HepG2 (cell line): Measurements from ENCODE around the gene CGNL1. TPM values are rescaled to one million over a fixed set of nuclear protein-coding genes. Genes with fewer than 3 reads are reported as not detected.

Source experiments
- ATAC-seq: fragments of 200-7000 bp; cut with Tn5 transposase; 3 replicates; pipeline ENCODE4 v1.9.1; 2020; ENCODE audit warnings: mild to moderate bottlenecking, moderate library complexity
- BruUV-seq: library from RNA; stranded (reverse); fragments of 400-500 nt; replicated peaks from 2 replicates; lab custom pipeline; 2021; lab: Mats Ljungman, UMichigan
- CTCF ChIA-PET: fragments of 300-600 bp; formaldehyde crosslinking; extraction: SDS; loops from one replicate; lab custom pipeline; 2021; ENCODE audit warnings: low total read pairs, inconsistent platforms, low intra/inter-chr PET ratio; lab: Yijun Ruan, JAX
- POLR2A ChIA-PET: fragments of 350-600 bp; sonication (Branson Sonifier 250); formaldehyde crosslinking; loops from one replicate; lab custom pipeline; 2020; ENCODE audit warnings: antibody characterized with exemption, inconsistent platforms; lab: Yijun Ruan, JAX
- DNase-seq: peaks from one replicate; pipeline ENCODE4 v3.0.0-alpha.2; 2015; ENCODE audit warnings: low spot score
- FAIRE-seq: peaks from 3 replicates; lab custom pipeline; 2011; peaks lifted over from hg19 to GRCh38; lab: Jason Lieb, UNC
- H2AFZ ChIP-seq: one replicate; pipeline ENCODE4 v1.6.1; 2011; ENCODE audit warnings: low read length, inconsistent platforms
- H3K27ac ChIP-seq: fragments of 300-600 bp; 3 replicates; pipeline ENCODE4 v1.8.0; 2011; ENCODE audit warnings: mixed run types, mild to moderate bottlenecking, mixed read lengths, low read length, inconsistent platforms; ENCODE audit not compliant: insufficient read depth; ENCODE audit errors: extremely low read length
- H3K27me3 ChIP-seq, 2 experiments: fragments of 200-600 bp in 1 of 2; 2 replicates in 1 of 2; 3 replicates in 1 of 2; pipeline versions ENCODE4 v1.6.0 to v1.8.0; 2011; ENCODE audit warnings: low read length in 2 of 2, mild to moderate bottlenecking in 2 of 2, moderate library complexity in 2 of 2, inconsistent platforms in 1 of 2; ENCODE audit not compliant: insufficient read depth in 2 of 2, control insufficient read depth in 1 of 2
- H3K36me3 ChIP-seq, 2 experiments: fragments of 200-600 bp in 1 of 2; replicated peaks in 1 of 2; 2 replicates in 1 of 2; 3 replicates in 1 of 2; pipeline versions ENCODE4 v1.5.1 to v1.8.0; 2011; ENCODE audit warnings: low read length in 2 of 2, inconsistent platforms in 1 of 2; ENCODE audit not compliant: insufficient read depth in 2 of 2, control insufficient read depth in 1 of 2
- H3K4me1 ChIP-seq: 2 replicates; pipeline ENCODE4 v1.5.1; 2012; ENCODE audit warnings: low read length, inconsistent platforms; ENCODE audit not compliant: insufficient read depth
- H3K4me2 ChIP-seq: 2 replicates; pipeline ENCODE4 v1.6.0; 2011; ENCODE audit warnings: low read depth, low read length, inconsistent platforms
- H3K4me3 ChIP-seq, 3 experiments: fragments of 200-600 bp in 1 of 3; sonication (generic), shearing (Covaris generic) in 1 of 3; replicated peaks in 1 of 3; 2 replicates each; pipeline ENCODE4 v1.5.1; 2011 to 2016; ENCODE audit warnings: low read length in 3 of 3, inconsistent platforms in 2 of 3, low read depth in 2 of 3, mild to moderate bottlenecking in 2 of 3, control low read depth in 1 of 3, mixed read lengths in 1 of 3; ENCODE audit not compliant: insufficient read depth in 1 of 3
- H3K79me2 ChIP-seq: one replicate; pipeline ENCODE4 v1.6.1; 2011; ENCODE audit warnings: low read length, inconsistent platforms; ENCODE audit not compliant: insufficient read depth
- H3K9ac ChIP-seq: 2 replicates; pipeline ENCODE4 v1.6.0; 2011; ENCODE audit warnings: mild to moderate bottlenecking, low read depth, low read length, inconsistent platforms; ENCODE audit not compliant: insufficient read depth
- H3K9me3 ChIP-seq: 2 replicates; pipeline ENCODE4 v1.5.1; 2012; ENCODE audit warnings: mild to moderate bottlenecking, low read length
- H4K20me1 ChIP-seq: 2 replicates; pipeline ENCODE4 v1.6.0; 2011; ENCODE audit warnings: inconsistent platforms, mild to moderate bottlenecking, low read length, moderate library complexity; ENCODE audit not compliant: insufficient read depth
- EEA1 ChIP-seq: sonication (generic); formaldehyde crosslinking; IDR thresholded peaks from 2 replicates; pipeline ENCODE4 v1.5.1; 2020; ENCODE audit warnings: mild to moderate bottlenecking, missing genetic modification reagents, borderline replicate concordance
- GABPA ChIP-seq, 2 experiments: IDR thresholded peaks; 2 replicates each; pipeline ENCODE4 v1.6.1; 2011 to 2016; ENCODE audit warnings: low read depth in 2 of 2, low read length in 1 of 2, missing biosample characterization in 1 of 2, missing genetic modification characterization in 1 of 2
- KLF16 ChIP-seq, 2 experiments: sonication (generic) in 1 of 2; formaldehyde crosslinking in 1 of 2; IDR thresholded peaks; 2 replicates each; pipeline versions ENCODE4 v1.6.1 to v1.8.0; 2016 to 2023; ENCODE audit warnings: missing genetic modification reagents in 2 of 2, missing compliant biosample characterization in 1 of 2
- NCOA1 ChIP-seq: sonication (generic); formaldehyde crosslinking; IDR thresholded peaks from 2 replicates; pipeline ENCODE4 v1.9.0; 2021; ENCODE audit warnings: missing genetic modification reagents
- SIN3A ChIP-seq: IDR thresholded peaks from 2 replicates; pipeline ENCODE4 v1.6.1; 2011; ENCODE audit warnings: low read depth, mild to moderate bottlenecking, control low read depth, low read length, borderline replicate concordance
- YY1 ChIP-seq: IDR thresholded peaks from 2 replicates; pipeline ENCODE4 v1.6.1; 2011; ENCODE audit warnings: low read length, low read depth, moderate library complexity, mild to moderate bottlenecking; ENCODE audit not compliant: insufficient read depth, insufficient replicate concordance
- ZFAT ChIP-seq: sonication (generic); formaldehyde crosslinking; conservative IDR thresholded peaks from 2 replicates; pipeline ENCODE4 v1.8.1; 2023; ENCODE audit warnings: missing genetic modification reagents, inconsistent platforms
- ZKSCAN1 ChIP-seq: fragments of 150-350 bp; IDR thresholded peaks from 2 replicates; pipeline ENCODE4 v1.6.1; 2014; ENCODE audit warnings: low read length
- ZNF30 ChIP-seq: sonication (generic); formaldehyde crosslinking; IDR thresholded peaks from 2 replicates; pipeline ENCODE4 v1.5.0; 2020; ENCODE audit warnings: mild to moderate bottlenecking, missing genetic modification reagents
- ZNF556 ChIP-seq: sonication (generic); formaldehyde crosslinking; IDR thresholded peaks from 2 replicates; pipeline ENCODE4 v1.4.0; 2020; ENCODE audit warnings: mild to moderate bottlenecking, missing genetic modification reagents, borderline replicate concordance
- ZNF557 ChIP-seq: sonication (generic); formaldehyde crosslinking; IDR thresholded peaks from 2 replicates; pipeline ENCODE4 v1.4.0; 2020; ENCODE audit warnings: missing genetic modification reagents
- ZNF816 ChIP-seq: sonication (generic); formaldehyde crosslinking; IDR thresholded peaks from 2 replicates; pipeline ENCODE4 v1.8.0; 2022; ENCODE audit warnings: missing genetic modification reagents, mild to moderate bottlenecking, borderline replicate concordance
- WGBS: methylation state at CpG from one replicate; pipeline ENCODE4 v1.1.6; 2017; ENCODE audit warnings: low lambda C conversion rate; 5-methylcytosine and 5-hydroxymethylcytosine counted together
- in situ Hi-C: cut with HindIII; loops from 2 replicates; pipeline ENCODE4 v1.10.0; 2017; ENCODE audit warnings: low pct_unique_long_range_greater_than_20kb; ENCODE audit not compliant: extremely low pct_ligation_motif_present
- intact Hi-C: fragments of 100-400 bp; cut with micrococcal nuclease; formaldehyde crosslinking; loops from one replicate; pipeline ENCODE4 v1.10.0; 2022; ENCODE audit not compliant: unreplicated experiment
- polyA plus RNA-seq, 8 experiments: library from polyadenylated mRNA; depleted of rRNA in 3 of 8; stranded (reverse) in 7 of 8; unstranded in 1 of 8; fragments of >200 nt; fragmentation: Illumina TruSeq in 4 of 8; extraction: Trizol in 4 of 8; gene quantifications; 2 replicates each; pipeline versions ENCODE4 v1.2.1 to v1.2.3, GENCODE V29; 2011 to 2016; ENCODE audit warnings: low read depth in 4 of 8, missing spikeins in 1 of 8, mixed read lengths in 1 of 8; ENCODE audit not compliant: insufficient read depth in 1 of 8
- total RNA-seq, 5 experiments: library from RNA; depleted of rRNA; stranded (reverse); fragments of >200 nt; fragmentation: Illumina TruSeq; extraction: Trizol; gene quantifications; 2 replicates each; pipeline ENCODE4 v1.2.3, GENCODE V29; 2016; ENCODE audit warnings: low read depth in 1 of 5
- TF ChIP-seq, protein P1 (sequence below): sonication (generic); formaldehyde crosslinking; conservative IDR thresholded peaks from 2 replicates; pipeline ENCODE4 v1.8.0; 2022; ENCODE audit warnings: mild to moderate bottlenecking, moderate library complexity, missing genetic modification reagents

The CGNL1 gene
- total and polyA plus RNA-seq, 2 of the 13 experiments (the other 11 are each of a cell fraction or from before 2014, with no cell fraction given) = 5.6 to 15.6 TPM

- WGBS = 95% methylated on average over 5 of the region's 5 CpGs
- in situ Hi-C loops = no loop called here
- TF ChIP-seq SIN3A (no peak), EEA1 (CRISPR knock-in tag) (no peak), KLF16 (CRISPR knock-in tag; IDR thresholded peaks at IDR 0.05) (no peak), ZKSCAN1 (no peak), ZNF816 (no peak), YY1 (no peak), ZNF556 (no peak), ZFAT (no peak), ZNF557 (CRISPR knock-in tag) (no peak), GABPA (IDR thresholded peaks at IDR 0.05; ENCODE audit: low read depth, low read length) (no peak), GABPA (CRISPR knock-in tag; IDR thresholded peaks at IDR 0.05; ENCODE audit: low read depth) (no peak), ZNF30 (CRISPR knock-in tag) (no peak), NCOA1 (CRISPR knock-in tag) (no peak)
- TF ChIP-seq, protein P1, sequence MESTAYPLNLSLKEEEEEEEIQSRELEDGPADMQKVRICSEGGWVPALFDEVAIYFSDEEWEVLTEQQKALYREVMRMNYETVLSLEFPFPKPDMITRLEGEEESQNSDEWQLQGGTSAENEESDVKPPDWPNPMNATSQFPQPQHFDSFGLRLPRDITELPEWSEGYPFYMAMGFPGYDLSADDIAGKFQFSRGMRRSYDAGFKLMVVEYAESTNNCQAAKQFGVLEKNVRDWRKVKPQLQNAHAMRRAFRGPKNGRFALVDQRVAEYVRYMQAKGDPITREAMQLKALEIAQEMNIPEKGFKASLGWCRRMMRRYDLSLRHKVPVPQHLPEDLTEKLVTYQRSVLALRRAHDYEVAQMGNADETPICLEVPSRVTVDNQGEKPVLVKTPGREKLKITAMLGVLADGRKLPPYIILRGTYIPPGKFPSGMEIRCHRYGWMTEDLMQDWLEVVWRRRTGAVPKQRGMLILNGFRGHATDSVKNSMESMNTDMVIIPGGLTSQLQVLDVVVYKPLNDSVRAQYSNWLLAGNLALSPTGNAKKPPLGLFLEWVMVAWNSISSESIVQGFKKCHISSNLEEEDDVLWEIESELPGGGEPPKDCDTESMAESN (CRISPR knock-in tag) = no peak
- TF ChIP-seq, all 625 proteins: peak for 0
- Histone ChIP-seq H3K4me3 (no peak overlapping the region), H2AFZ (no peak overlapping the region), H3K4me1 (peaks cover 18% of the 10 kb centered on the region), H4K20me1 (no peaks in the 10 kb centered on the region), H3K27ac (no peak overlapping the region), H3K4me2 (no peak overlapping the region), H3K9me3 (no peaks in the 10 kb centered on the region), H3K9ac (no peak overlapping the region), H3K79me2 (no peaks in the 10 kb centered on the region), H3K36me3 (no peaks in the 10 kb centered on the region), H3K27me3 (no peaks in the 10 kb centered on the region)
- DNase-seq (no peak), ATAC-seq (no peak), FAIRE-seq (no peak)
- ChIA-PET POLR2A (no interaction called here), CTCF (no interaction called here)
- BruUV-seq = no TSS peak
- intact Hi-C loops = no loop called here
Observed at GRCh38 chr15:57403566-57404325, 27.4 kb downstream of the CGNL1 start.
